ENCODE results near the gene MACROD2. TPM values are rescaled to one million over a fixed set of nuclear protein-coding genes. Genes with fewer than 3 reads are reported as not detected.

Gene MACROD2
- total and polyA plus RNA-seq, 4 donors, result 0.66 to 10.5 (median 3.3) TPM

- no peaks in the 10 kb centered on the region for H3K27me3 ChIP-seq (ENCODE audit: control insufficient read depth in 4 of 4, insufficient read depth in 4 of 4, low read length in 3 of 4)
- H3K4me3 ChIP-seq (ENCODE audit: low read depth in 1 of 3, low read length in 3 of 3), result no peak overlapping the region
- peaks cover 0 to 2% (median 0%) of the 10 kb centered on the region in 4 donors for H3K36me3 ChIP-seq (ENCODE audit: control insufficient read depth in 4 of 4, insufficient read depth in 3 of 4, low read depth in 1 of 4, low read length in 3 of 4)
- H3K4me1 ChIP-seq (ENCODE audit: control insufficient read depth in 4 of 4, insufficient read depth in 4 of 4, low read length in 3 of 4), result no peaks in the 10 kb centered on the region
- DNase-seq (ENCODE audit: low spot score), result no peak
- H3K9ac ChIP-seq (ENCODE audit: low read depth in 1 of 2, low read length in 2 of 2), result no peak overlapping the region
- TF ChIP-seq SP1 (IDR thresholded peaks at IDR 0.05), result no peak
- no peak for TF ChIP-seq ATF3 (IDR thresholded peaks at IDR 0.05)
- TF ChIP-seq HNF4A (conservative IDR thresholded peaks at IDR 0.05), result no peak
- no peak for TF ChIP-seq MAX (IDR thresholded peaks at IDR 0.05)
- no peak for TF ChIP-seq HNF4G (IDR thresholded peaks at IDR 0.05)
- TF ChIP-seq NR2F2 (IDR thresholded peaks at IDR 0.05), result no peak
- TF ChIP-seq FOXA1 (IDR thresholded peaks at IDR 0.05), result no peak
- TF ChIP-seq RAD21 (IDR thresholded peaks at IDR 0.05), result no peak
- TF ChIP-seq EGR1 (IDR thresholded peaks at IDR 0.05; ENCODE audit: low read depth in 2 of 2), result no peak
- no peak for TF ChIP-seq REST (IDR thresholded peaks at IDR 0.05)
- no peak for TF ChIP-seq JUND (IDR thresholded peaks at IDR 0.05)
- TF ChIP-seq ZBTB33 (IDR thresholded peaks at IDR 0.05), result no peak
- no peak for TF ChIP-seq RXRA (IDR thresholded peaks at IDR 0.05)
- no peak for TF ChIP-seq CTCF (IDR thresholded peaks at IDR 0.05; ENCODE audit: low read depth, low read length, missing input control)
- TF ChIP-seq FOXA2 (IDR thresholded peaks at IDR 0.05), result no peak
- TF ChIP-seq YY1 (IDR thresholded peaks at IDR 0.05), result no peak
- no peak for TF ChIP-seq TAF1 (conservative IDR thresholded peaks at IDR 0.05)
- TF ChIP-seq GABPA (IDR thresholded peaks at IDR 0.05 in 1 of 2, conservative IDR thresholded peaks at IDR 0.05 in 1 of 2), result no peak
- 75% methylated on average over 3 of the region's 3 CpGs for WGBS
- H3K27ac ChIP-seq (ENCODE audit: low read depth in 1 of 2, low read length in 2 of 2), result no peak overlapping the region
- H3K9me3 ChIP-seq (ENCODE audit: control insufficient read depth in 4 of 4, low read length in 3 of 4), result no peaks in the 10 kb centered on the region
These were observed 1893.7 kb downstream of the MACROD2 start for GRCh38 chr20:15889061-15889460.

Measured in liver (tissue), 9 donors.